Measurements from ENCODE around the gene FGFBP1. TPM values are rescaled to one million over a fixed set of nuclear protein-coding genes. Genes with fewer than 3 reads are reported as not detected.

FGFBP1 gene
- total and polyA plus RNA-seq, 2 donors (not counting 1 experiment from before 2014, with no cell fraction given): not detected

- peaks cover 13% of the 10 kb centered on the region for H3K4me1 Mint-ChIP-seq
- POLR2A ChIA-PET: no interaction called here
- 85% methylated on average over 5 of the region's 5 CpGs for WGBS (ENCODE audit: insufficient coverage)
Observed at GRCh38 chr4:15965325-15965724, 26.8 kb upstream of the FGFBP1 start.

GRCh38 chr4:15964159-15964558 is 25.6 kb upstream of the FGFBP1 start:
- H3K9me3 Mint-ChIP-seq (ENCODE audit: insufficient read depth): peaks cover 6% of the 10 kb centered on the region
- no peak overlapping the region for H3K27ac Mint-ChIP-seq
- Histone ChIP-seq H3K36me3 (replicated peaks in 1 of 2; ENCODE audit: control extremely low read depth in 1 of 2, control insufficient read depth in 1 of 2, extremely low read depth in 1 of 2, insufficient read depth in 2 of 2, low read length in 1 of 2) (no peaks in the 10 kb centered on the region), H3K9ac (ENCODE audit: low read length) (no peak overlapping the region), H2AFZ (ENCODE audit: insufficient read depth, low read depth, low read length, poor library complexity, severe bottlenecking) (no peak overlapping the region), H3K27ac (ENCODE audit: low read length in 2 of 2) (no peak overlapping the region), H3K27me3 (replicated peaks in 1 of 4; ENCODE audit: control extremely low read depth in 1 of 4, control insufficient read depth in 3 of 4, insufficient read depth in 4 of 4, low read length in 3 of 4) (no peaks in the 10 kb centered on the region), H4K20me1 (ENCODE audit: control insufficient read depth, insufficient read depth, low read length, poor library complexity, severe bottlenecking) (no peaks in the 10 kb centered on the region), H3K4me1 (ENCODE audit: control insufficient read depth in 2 of 2, insufficient read depth in 2 of 2, low read length in 2 of 2) (peaks cover 6 to 9% of the 10 kb centered on the region in 2 donors), H3K79me2 (ENCODE audit: control insufficient read depth, insufficient read depth, low read length) (no peaks in the 10 kb centered on the region), H3K4me3 (ENCODE audit: control extremely low read depth in 1 of 5, extremely low read depth in 1 of 5, insufficient read depth in 1 of 5, low read depth in 2 of 5, low read length in 4 of 5) (no peak overlapping the region), H3K4me2 (replicated peaks; ENCODE audit: low read depth, low read length, poor library complexity, severe bottlenecking) (no peak overlapping the region), H3K9me3 (ENCODE audit: control extremely low read depth in 1 of 3, control insufficient read depth in 2 of 3, insufficient read depth in 1 of 3, low read length in 2 of 3) (peaks cover 0 to 6% (median 0%) of the 10 kb centered on the region in 3 donors)
- ATAC-seq (ENCODE audit: low read depth) (no peak), DNase-seq (no peak)
- peaks cover 13% of the 10 kb centered on the region for H3K4me1 Mint-ChIP-seq
- CTCF ChIA-PET: interaction anchor here (1.0 kb wide), 1 partner anchor 8 kb away, joined by 4 read pairs; no protein-coding TSS in a partner anchor
- H3K4me3 Mint-ChIP-seq: no peak overlapping the region
- TF ChIP-seq EZH2 (IDR thresholded peaks at IDR 0.05; ENCODE audit: borderline replicate concordance, insufficient read depth, low read depth, low read length, poor library complexity, severe bottlenecking): no peak
- no peak for TF ChIP-seq CTCF (IDR thresholded peaks at IDR 0.05)
- intact Hi-C loops (cut with micrococcal nuclease): no loop called here
- peaks cover 14% of the 10 kb centered on the region for H3K27me3 Mint-ChIP-seq
- POLR2A ChIA-PET: no interaction called here
- 85% methylated on average over 4 of the region's 5 CpGs for WGBS (ENCODE audit: insufficient coverage)

More at GRCh38 chr4:15965325-15965724, 26.8 kb upstream of the FGFBP1 start:
- ATAC-seq (ENCODE audit: low read depth) (no peak), DNase-seq (no peak)
- no peaks in the 10 kb centered on the region for H4K20me1 ChIP-seq (ENCODE audit: control insufficient read depth, insufficient read depth, low read length, poor library complexity, severe bottlenecking)
- Mint-ChIP-seq H3K9me3 (ENCODE audit: insufficient read depth) (peaks cover 6% of the 10 kb centered on the region), H3K27me3 (peaks cover 10% of the 10 kb centered on the region), H3K27ac (no peak overlapping the region), H3K4me3 (no peak overlapping the region)
- TF ChIP-seq EZH2 (IDR thresholded peaks at IDR 0.05; ENCODE audit: borderline replicate concordance, insufficient read depth, low read depth, low read length, poor library complexity, severe bottlenecking) (no peak), CTCF (IDR thresholded peaks at IDR 0.05) (no peak)
- H3K4me1 ChIP-seq (ENCODE audit: control insufficient read depth in 2 of 2, insufficient read depth in 2 of 2, low read length in 2 of 2): peaks cover 6 to 9% of the 10 kb centered on the region in 2 donors
- intact Hi-C loops (cut with micrococcal nuclease): no loop called here
- no peaks in the 10 kb centered on the region for H3K79me2 ChIP-seq (ENCODE audit: control insufficient read depth, insufficient read depth, low read length)
- CTCF ChIA-PET: no interaction called here
- no peak overlapping the region for H3K27ac ChIP-seq (ENCODE audit: low read length in 2 of 2)
- no peak overlapping the region for H3K4me2 ChIP-seq (replicated peaks; ENCODE audit: low read depth, low read length, poor library complexity, severe bottlenecking)
- peaks cover 0 to 6% (median 0%) of the 10 kb centered on the region in 3 donors for H3K9me3 ChIP-seq (ENCODE audit: control extremely low read depth in 1 of 3, control insufficient read depth in 2 of 3, insufficient read depth in 1 of 3, low read length in 2 of 3)
- H3K36me3 ChIP-seq (replicated peaks in 1 of 2; ENCODE audit: control extremely low read depth in 1 of 2, control insufficient read depth in 1 of 2, extremely low read depth in 1 of 2, insufficient read depth in 2 of 2, low read length in 1 of 2): no peaks in the 10 kb centered on the region
- H2AFZ ChIP-seq (ENCODE audit: insufficient read depth, low read depth, low read length, poor library complexity, severe bottlenecking): no peak overlapping the region
- no peak overlapping the region for H3K9ac ChIP-seq (ENCODE audit: low read length)
- no peak overlapping the region for H3K4me3 ChIP-seq (ENCODE audit: control extremely low read depth in 1 of 5, extremely low read depth in 1 of 5, insufficient read depth in 1 of 5, low read depth in 2 of 5, low read length in 4 of 5)
- no peaks in the 10 kb centered on the region for H3K27me3 ChIP-seq (replicated peaks in 1 of 4; ENCODE audit: control extremely low read depth in 1 of 4, control insufficient read depth in 3 of 4, insufficient read depth in 4 of 4, low read length in 3 of 4)
